Thoracic aorta (tissue), 2 donors: Measurements from ENCODE around the gene KCNK18. TPM values are rescaled to one million over a fixed set of nuclear protein-coding genes. Genes with fewer than 3 reads are reported as not detected.

ENCODE experiments used
- ATAC-seq: fragments of 150-250 bp; one replicate; pipeline ENCODE4 v1.8.0; 2017; ENCODE audit warnings: low read depth; ENCODE audit not compliant: insufficient number of reproducible peaks, low FRiP score
- DNase-seq: peaks from one replicate; pipeline ENCODE4 v3.0.0-alpha.2; 2020; ENCODE audit warnings: low spot score
- H3K27ac ChIP-seq, 2 donors: fragments of 200-600 bp; sonication (generic); 1 replicate in 1 of 2; 2 replicates in 1 of 2; pipeline ENCODE4 v1.5.1; 2016; ENCODE audit warnings: mild to moderate bottlenecking in 2 of 2, moderate library complexity in 2 of 2
- H3K27me3 ChIP-seq: fragments of 200-600 bp; sonication (generic); replicated peaks from 2 replicates; pipeline ENCODE4 v1.6.0; 2016; ENCODE audit warnings: mild to moderate bottlenecking; ENCODE audit not compliant: insufficient read depth
- H3K36me3 ChIP-seq: fragments of 200-600 bp; sonication (generic); one replicate; pipeline ENCODE4 v1.5.1; 2016
- H3K4me1 ChIP-seq, 2 donors: fragments of 200-600 bp; sonication (generic); 1 replicate in 1 of 2; 2 replicates in 1 of 2; pipeline versions ENCODE4 v1.5.1 to v1.6.0; 2016; ENCODE audit warnings: low read depth in 2 of 2, mild to moderate bottlenecking in 1 of 2; ENCODE audit not compliant: control insufficient read depth in 1 of 2
- H3K4me3 ChIP-seq: fragments of 200-600 bp; sonication (generic); 2 replicates; pipeline ENCODE4 v1.5.1; 2016; ENCODE audit warnings: mild to moderate bottlenecking
- H3K9me3 ChIP-seq: fragments of 200-600 bp; sonication (generic); 2 replicates; pipeline ENCODE4 v1.5.1; 2016
- total RNA-seq, 2 donors: library from RNA; depleted of rRNA; stranded (reverse); fragments of >200 nt; gene quantifications; one replicate each; pipeline versions ENCODE4 v1.1.0 to v1.2.3, GENCODE V29; 2016
- TF ChIP-seq, protein P1 (sequence below): fragments of 200-600 bp; sonication (generic); IDR thresholded peaks from one replicate; pipeline ENCODE4 v1.5.1; 2019; ENCODE audit warnings: antibody characterized with exemption

Gene KCNK18
- not detected for total RNA-seq

- no peak for DNase-seq
These were observed at the start of gene KCNK18 for GRCh38 chr10:117197189-117197588. TSS of gene KCNK18 (plus strand) at chr10:117197489. CDS start at chr10:117197489, 0 bp downstream.

DNA sequence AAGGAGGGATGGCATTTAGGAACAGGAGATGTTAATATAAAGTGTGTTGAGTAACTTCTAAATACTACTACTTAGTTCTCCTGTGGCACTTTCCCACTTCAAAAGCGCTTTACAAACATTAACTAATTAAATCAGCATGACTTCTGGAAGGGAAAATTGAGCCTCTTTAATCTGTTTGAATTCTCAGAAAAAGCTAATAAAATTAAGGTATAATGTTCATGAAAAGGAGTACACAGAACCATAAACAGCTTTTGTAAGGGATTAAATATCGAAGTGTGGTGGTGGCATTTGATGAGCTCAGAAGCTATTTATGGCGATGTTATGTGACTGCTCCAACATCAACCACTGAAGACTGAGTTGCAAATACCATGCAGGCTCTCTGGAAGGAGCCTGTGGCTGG lies 49.0 kb upstream of the KCNK18 start:
- no peak for DNase-seq
- Histone ChIP-seq H3K9me3 (peaks cover 9% of the 10 kb centered on the region), H3K27ac (no peak overlapping the region), H3K4me3 (no peak overlapping the region), H3K4me1 (no peaks in the 10 kb centered on the region), H3K27me3 (no peaks in the 10 kb centered on the region), H3K36me3 (no peaks in the 10 kb centered on the region)
- ATAC-seq, result no peak
- TF ChIP-seq, protein P1, sequence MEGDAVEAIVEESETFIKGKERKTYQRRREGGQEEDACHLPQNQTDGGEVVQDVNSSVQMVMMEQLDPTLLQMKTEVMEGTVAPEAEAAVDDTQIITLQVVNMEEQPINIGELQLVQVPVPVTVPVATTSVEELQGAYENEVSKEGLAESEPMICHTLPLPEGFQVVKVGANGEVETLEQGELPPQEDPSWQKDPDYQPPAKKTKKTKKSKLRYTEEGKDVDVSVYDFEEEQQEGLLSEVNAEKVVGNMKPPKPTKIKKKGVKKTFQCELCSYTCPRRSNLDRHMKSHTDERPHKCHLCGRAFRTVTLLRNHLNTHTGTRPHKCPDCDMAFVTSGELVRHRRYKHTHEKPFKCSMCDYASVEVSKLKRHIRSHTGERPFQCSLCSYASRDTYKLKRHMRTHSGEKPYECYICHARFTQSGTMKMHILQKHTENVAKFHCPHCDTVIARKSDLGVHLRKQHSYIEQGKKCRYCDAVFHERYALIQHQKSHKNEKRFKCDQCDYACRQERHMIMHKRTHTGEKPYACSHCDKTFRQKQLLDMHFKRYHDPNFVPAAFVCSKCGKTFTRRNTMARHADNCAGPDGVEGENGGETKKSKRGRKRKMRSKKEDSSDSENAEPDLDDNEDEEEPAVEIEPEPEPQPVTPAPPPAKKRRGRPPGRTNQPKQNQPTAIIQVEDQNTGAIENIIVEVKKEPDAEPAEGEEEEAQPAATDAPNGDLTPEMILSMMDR, result no peak

More at GRCh38 chr10:117197189-117197588, at the start of gene KCNK18:
- TF ChIP-seq, protein P1, result no peak
- Histone ChIP-seq H3K4me3 (no peak within 1 kb of the TSS), H3K27me3 (no peaks in the 10 kb centered on the region), H3K27ac (no peak within 1 kb of the TSS), H3K9me3 (no peaks in the 10 kb centered on the region), H3K4me1 (no peaks in the 10 kb centered on the region), H3K36me3 (no peaks in the 10 kb centered on the region)
- no peak for ATAC-seq

DNA sequence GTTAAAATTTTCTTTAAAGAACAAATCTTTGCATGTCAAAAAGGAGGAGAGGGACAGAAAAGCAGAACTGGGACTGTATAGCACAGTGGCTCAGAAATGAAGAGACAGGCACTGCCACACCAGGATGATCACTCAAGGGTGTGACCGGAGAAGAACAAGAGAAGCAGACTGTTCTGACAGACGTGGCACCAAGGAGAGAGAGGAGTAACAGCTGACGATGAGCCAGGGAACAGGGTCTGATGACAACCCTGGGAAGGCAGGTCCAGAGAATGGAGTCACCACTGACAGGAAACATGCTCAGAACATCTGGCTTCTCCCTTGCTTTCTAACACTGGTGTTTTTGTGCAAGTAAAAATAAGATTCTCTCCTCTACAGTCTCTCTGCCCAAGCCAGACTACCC lies 44.6 kb upstream of the KCNK18 start:
- TF ChIP-seq, protein P1, result no peak
- Histone ChIP-seq H3K4me3 (no peak overlapping the region), H3K27me3 (no peaks in the 10 kb centered on the region)

GRCh38 chr10:117158297-117158696 lies 39.0 kb upstream of the KCNK18 start:
- Histone ChIP-seq H3K4me1 (peaks cover 10 to 11% of the 10 kb centered on the region in 2 donors), H3K36me3 (no peaks in the 10 kb centered on the region), H3K27ac (no peak overlapping the region), H3K4me3 (no peak overlapping the region), H3K27me3 (peaks cover 31% of the 10 kb centered on the region), H3K9me3 (no peaks in the 10 kb centered on the region)
- TF ChIP-seq, protein P1, result no peak
- ATAC-seq (no peak), DNase-seq (no peak)

More for the DNA sequence above, 44.6 kb upstream of the KCNK18 start:
- H3K27ac ChIP-seq, result no peak overlapping the region
- no peaks in the 10 kb centered on the region for H3K9me3 ChIP-seq
- H3K36me3 ChIP-seq, result no peaks in the 10 kb centered on the region
- ATAC-seq, result no peak
- no peaks in the 10 kb centered on the region for H3K4me1 ChIP-seq
- no peak for DNase-seq

DNA sequence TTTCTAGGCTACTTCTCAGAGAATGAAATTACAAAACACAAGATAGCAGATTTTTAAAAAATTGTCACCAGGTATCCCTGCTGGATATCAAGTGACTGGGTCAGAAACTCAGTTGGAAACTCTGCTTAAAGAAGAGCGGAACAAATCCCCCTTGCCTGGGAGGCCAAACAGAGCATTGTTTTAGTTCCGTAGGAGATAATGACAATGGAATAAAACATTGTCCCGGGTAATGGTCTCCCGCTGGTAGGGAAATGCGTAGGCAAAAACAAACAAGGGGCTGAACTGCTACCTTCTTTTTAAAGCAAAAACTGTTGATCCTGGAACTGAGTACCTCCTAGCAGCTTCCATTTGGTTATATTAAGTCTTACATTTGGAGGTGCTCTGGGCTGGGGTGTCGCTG lies 37.9 kb upstream of the KCNK18 start:
- ATAC-seq (no peak), DNase-seq (no peak)
- peaks cover 41% of the 10 kb centered on the region for H3K27me3 ChIP-seq
- H3K4me3 ChIP-seq, result no peak overlapping the region
- no peak overlapping the region for H3K27ac ChIP-seq
- H3K36me3 ChIP-seq, result no peaks in the 10 kb centered on the region
- H3K9me3 ChIP-seq, result no peaks in the 10 kb centered on the region
- TF ChIP-seq, protein P1, result no peak
- H3K4me1 ChIP-seq, result peaks cover 12 to 16% of the 10 kb centered on the region in 2 donors
